Smooth muscle cell of the brain vasculature (primary cell): ENCODE results near the gene ERMARD.

Experiments
- DNase-seq: peaks from one replicate; pipeline ENCODE4 v3.0.0-alpha.2; 2012; ENCODE audit warnings: low read depth, low spot score

The ERMARD gene

DNA sequence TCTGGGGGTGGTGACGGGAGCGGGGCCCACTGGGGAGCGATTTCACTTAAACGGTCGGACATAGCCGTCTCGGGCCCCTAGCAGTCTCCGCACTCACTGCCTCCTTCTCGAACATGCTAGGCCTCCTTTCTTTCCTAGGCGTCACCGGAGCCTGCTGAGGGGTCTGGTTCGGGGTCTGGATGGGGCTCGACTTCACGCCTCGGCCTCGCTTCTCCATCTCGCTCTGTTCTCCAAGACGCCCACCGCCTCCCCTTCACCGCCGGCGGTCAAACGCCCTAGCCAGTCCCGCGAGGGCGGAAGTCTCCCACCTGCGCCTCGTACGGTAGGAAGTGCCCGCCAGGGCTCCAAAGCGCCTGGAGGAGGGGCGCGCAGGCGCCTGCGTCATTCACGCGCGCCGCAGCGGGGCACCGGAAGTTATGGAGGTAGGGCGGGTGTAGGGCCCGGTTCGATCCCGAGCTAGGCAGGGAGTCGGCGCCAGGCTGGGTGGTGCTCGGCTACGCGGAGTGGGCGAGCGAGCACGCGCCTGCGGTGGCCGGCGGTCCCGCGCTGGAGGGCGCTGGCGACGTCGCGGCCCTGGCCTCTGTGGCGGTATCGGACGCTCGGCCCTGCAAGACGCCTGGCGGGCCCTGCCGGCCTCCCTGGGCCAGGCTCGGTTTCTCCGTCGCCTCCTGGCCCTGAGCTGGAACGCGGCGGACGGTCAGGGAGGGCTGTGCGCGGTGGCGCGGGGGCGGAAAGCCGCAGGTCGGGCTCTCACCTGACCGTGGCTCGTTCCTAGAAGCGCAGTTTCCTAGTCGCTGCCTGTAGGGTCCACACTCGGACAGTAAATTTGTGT lies at the start of gene ERMARD, which contains the start of gene DYNLT2:
Gene ERMARD (plus strand): TSS at position 381 of the 832 bp plus-strand sequence. CDS start 36 bp downstream, at position 417.
Gene DYNLT2 (minus strand): TSS at position 331 of the 832 bp plus-strand sequence. CDS start 114 bp downstream, at position 217.
- peak; percentile 88 for DNase-seq

DNA sequence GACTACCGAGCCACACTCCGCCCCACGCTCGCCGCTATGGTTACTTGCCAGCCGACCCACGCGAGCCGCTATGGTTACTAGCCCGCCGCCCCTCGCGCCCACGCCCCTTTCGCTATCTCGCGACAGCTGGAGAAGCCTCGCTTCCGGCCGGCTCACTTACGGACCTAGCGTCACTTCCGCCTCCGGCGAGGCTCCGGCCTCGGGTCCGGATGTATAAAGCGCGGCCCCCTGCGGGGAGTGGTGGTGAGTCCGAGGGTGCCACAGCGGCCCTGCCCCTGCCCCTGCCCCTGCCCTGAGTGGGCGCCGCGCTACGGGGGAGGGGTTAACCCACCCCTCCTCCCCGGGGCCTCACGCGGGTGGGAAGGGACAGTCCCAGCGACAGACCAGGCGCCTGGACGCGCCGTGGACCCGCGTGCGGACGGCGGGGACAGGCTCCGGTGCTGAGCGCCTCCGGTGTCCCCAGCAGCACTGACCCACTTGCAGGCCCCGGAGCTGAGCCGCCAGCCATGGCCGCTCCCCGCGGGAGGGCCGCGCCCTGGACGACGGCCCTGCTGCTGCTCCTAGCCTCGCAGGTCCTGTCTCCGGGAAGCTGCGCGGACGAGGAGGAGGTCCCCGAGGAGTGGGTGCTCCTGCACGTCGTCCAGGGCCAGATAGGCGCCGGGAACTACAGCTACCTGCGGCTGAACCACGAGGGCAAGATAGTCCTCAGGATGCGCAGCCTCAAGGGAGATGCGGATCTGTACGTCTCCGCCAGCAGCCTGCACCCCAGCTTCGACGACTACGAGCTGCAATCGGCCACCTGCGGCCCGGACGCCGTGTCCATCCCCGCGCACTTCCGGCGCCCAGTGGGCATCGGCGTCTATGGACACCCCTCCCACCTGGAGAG lies 49.2 kb upstream of the ERMARD start, which contains the start of the genes C6orf120 and WDR27:
Gene C6orf120 (plus strand): TSS at position 173 of the 886 bp plus-strand sequence. CDS start 334 bp downstream, at position 507.
Gene WDR27 (minus strand): TSS at position 76 of the 886 bp plus-strand sequence. CDS start 13,024 bp downstream, outside the sequence.
- peak; percentile 87 for DNase-seq

DNA sequence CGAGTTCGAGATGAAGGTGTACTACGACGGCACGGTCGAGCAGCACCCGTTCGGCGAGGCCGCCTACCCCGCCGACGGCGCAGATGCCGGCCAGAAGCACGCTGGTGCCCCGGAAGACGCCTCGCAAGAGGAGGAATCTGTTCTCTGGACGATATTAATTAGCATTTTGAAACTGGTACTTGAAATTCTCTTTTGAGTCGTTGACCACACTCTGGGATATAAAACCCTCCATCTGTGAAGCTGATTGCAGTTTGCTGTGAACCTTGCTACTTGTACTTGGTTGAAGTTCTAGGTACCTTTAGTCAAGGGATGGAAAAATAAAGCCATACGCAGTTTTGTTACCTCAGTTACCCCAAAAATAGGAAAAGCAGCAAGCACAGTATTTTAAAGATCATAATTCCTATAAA lies 48.6 kb upstream of the ERMARD start:
- DNase-seq: no peak

DNA sequence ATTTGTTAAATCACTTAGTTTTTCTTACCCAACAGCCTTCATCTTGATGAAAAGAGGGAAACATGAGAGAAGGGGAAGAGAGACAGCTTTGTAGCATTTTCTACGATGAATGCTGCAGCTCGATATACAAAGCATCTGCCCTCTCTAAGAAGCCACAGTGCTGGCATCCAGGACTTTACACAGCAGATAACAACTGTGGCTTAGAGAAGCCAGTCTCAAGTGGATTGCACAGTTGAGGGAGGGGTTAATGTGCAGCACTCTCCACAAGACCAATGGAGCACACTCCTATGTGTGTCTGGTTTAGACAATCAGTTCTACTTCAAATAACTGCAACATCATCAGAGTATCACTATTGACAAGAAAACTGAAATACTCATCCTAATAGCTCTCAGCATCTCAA lies 43.6 kb upstream of the ERMARD start:
- DNase-seq: no peak

DNA sequence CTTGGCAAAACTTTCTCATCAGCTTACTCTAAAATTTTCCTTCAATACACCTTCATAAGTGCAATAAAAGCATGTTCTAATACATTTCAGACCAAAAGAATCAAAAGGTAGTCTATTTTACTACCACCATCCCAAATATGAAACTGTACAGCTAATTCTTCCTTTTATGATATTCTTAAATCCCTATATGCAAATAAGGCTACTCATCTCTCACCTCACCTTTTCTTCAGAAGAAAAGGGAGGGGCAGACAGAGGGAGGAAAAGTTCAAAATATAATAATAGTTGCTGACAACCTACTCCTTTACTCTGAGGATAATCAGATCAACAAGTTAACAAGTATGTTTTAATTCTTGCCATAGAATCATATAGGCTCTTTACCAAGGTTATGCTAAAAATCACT lies 42.1 kb upstream of the ERMARD start:
- DNase-seq: no peak

DNA sequence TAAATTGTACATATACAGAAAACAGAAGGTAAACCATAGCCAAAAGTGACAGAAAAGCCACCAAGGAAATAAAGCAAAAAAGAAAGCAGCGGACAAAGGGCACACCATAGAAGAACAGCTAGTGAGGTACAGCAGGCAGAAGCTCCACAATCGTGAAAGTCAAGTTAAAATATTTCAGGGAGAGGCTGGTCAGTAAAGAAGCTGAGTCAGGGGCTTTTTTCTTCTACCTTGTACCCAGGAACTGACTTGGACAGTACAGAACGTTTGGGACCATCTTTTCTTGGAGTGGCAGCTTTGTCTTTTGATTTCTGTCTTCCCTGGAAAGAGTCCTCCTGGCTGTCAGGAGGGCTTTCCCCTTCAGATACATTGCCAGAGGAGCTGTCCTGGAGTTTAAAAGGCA lies 41.4 kb upstream of the ERMARD start:
- DNase-seq: no peak

DNA sequence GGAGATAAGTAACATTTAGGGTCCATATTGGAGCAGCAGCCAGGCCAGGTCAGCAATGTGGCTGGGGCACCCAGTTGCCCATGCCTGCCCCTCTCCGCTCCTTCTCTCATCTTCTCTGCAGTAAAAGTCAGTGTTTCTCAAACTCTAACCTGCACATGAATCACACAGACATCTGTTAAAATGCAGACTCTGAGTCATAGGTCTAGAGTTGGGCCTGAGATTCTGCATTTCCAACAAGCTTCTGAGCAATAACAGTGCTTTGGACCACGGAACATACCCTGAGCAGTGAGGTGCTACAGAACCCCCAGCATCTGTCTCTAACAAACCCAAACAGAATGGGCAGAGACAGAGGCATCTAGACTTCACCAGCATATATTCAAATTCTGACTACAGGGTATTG lies 37.2 kb upstream of the ERMARD start:
- no peak for DNase-seq

DNA sequence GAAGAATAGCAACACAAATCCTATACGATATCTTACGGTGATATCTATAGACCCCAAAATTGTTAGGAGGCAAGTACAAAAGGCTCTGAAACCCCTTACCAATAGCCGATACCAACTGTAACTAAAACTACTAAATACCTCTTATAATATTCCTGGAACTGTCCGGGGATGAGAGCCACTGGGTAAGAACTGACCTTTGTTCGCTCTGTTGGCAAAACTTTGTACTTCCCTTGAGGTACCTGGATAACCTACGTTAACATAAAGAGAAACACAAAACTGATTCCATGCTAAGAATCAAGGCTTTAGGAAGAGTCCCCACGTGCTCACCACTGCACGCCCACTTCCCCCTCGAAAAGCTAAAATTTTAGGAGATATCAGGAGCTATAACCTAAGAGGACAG lies 36.8 kb upstream of the ERMARD start:
- no peak for DNase-seq

DNA sequence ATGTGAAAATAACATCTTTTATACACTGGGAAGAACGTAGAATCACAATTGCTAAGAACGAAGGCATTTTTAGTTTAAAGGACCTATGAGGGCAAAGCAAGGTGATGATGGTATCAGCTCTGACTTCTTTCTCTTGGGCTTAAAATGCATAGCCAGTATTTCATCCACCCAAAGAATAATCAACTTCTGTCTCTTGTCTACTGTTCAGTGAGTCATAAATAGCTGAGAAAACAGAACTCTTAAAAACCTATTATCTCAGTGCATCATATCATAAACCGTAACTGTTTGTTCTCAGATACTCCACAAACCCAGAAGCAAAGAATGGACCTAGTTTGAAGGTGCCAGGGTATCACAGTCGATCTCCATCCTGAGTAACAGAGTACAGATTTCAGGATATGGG lies 32.3 kb upstream of the ERMARD start:
- no peak for DNase-seq

DNA sequence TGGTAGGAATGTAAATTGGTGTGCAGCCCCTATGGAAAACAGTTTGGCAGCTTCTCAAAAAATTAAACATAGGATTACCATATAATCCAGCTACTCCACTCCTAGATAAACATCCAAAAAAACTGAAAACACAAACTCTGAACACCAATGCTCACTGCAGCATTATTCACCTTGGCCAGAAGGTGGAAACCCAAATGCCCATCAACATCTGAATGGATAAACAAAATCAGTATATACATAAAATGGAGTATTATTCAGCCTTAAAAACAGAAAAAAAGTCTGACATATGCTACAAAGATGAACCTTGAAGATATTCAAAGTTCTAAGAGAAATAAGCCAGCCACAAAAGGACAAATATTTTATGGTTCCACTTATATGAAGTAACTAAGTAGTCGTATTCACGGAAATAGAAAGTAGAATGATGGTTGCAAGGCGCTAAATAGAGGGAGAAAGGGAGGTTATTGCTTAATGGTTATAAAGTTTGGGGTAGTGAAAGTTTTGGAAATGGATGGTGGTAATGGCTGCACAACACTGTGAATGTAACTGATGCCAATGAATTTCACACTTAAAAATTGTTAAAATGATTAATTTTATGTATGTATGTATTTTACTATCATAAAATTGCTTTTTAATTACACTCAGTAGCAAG lies 31.1 kb upstream of the ERMARD start:
- no peak for DNase-seq

DNA sequence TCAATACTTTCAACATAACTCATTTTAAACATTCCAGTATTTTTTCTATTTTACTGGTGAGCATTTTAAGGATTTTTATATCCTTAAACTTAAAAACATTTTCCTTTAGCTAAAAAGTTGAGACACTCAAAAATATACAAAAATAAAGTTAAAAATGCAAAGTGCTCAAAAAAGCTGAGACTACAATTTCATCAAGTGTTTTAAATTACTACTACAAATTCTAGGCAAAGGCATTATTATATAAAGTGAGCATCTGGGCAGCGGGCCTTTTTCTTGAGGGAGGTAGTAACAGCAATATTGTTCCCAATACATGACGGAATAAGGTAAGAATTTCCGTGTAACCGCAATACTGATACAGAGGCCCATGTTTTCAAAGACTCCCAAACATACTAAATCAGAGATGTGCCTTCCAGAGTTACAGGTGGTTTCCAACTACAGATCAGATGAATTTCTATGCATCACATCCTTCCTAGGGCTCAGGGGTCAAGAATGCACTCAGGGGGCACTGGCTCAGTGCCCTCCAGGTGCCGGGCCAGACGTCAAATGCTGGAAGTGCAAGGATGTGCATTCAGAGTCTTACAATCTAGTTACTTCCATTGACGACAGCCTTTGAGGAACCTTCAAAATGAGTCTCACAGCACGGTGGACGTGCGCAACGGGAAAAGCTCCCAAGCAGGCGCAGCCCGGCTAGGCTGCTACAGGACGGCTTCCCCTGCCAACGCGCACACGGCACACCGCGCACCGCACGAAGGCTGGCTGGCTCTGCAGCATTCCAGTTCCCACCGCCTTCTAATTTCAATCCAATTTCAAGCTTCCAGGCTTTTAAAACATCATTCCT lies 28.8 kb upstream of the ERMARD start:
- DNase-seq: no peak

DNA sequence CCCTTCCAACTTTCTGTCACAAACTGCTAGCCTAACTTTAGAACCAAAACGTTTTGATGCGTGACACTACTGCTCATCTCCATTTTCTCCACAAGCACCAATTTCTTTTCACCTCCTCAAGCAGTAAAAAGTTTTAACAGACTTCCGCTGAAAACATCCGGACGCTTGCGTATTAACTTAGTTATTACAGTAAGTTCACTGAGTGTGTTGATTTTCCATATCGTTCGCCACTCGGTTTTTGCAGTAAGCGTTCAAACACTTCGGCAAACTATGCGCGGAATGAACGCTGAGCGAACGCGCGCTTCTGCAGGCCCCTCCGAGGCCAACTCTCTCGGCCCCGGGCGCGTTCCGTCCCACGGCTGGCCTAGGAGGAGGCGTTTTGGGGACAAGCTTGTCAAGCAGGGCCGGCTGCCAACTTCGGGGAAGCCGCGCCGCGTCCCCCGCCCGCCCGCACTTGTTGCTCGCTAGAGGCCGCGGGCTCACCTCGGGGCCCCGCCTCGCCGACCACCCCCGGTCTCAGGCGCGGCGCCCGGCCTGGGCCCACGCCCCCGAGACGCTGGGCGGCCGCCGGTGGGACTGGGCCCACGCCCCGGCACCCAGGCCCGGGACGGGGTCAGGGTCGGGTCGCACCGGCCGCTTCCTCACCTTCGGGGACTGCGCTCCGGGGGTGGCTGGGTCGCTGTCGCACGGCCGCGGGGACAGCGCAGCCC lies 28.1 kb upstream of the ERMARD start:
- DNase-seq: no peak

DNA sequence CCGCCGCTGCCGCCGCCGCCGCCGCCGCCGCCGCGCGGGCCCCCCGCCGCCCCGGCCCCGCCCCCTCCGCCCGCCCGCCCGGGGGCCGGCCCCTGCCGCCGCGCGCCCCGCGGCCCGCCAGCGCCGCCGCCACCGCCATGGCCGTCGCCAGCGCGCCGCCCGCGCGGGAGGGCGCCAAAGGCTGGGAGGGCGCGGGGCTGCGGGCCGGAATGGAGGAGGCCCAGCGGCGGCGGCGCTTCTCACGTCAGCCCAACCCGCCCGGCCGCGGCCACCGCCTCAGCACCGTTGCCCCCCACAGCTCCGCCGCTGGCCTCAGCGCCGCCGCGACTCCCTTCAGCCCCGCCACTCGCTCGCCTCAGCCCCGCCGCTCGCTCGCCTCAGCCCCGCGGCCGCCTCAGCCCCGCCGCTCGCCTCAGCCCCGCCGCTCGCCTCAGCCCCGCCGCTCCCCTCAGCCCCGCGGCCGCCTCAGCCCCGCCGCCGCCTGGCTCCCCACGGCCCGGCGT lies 27.4 kb upstream of the ERMARD start:
- DNase-seq: no peak

DNA sequence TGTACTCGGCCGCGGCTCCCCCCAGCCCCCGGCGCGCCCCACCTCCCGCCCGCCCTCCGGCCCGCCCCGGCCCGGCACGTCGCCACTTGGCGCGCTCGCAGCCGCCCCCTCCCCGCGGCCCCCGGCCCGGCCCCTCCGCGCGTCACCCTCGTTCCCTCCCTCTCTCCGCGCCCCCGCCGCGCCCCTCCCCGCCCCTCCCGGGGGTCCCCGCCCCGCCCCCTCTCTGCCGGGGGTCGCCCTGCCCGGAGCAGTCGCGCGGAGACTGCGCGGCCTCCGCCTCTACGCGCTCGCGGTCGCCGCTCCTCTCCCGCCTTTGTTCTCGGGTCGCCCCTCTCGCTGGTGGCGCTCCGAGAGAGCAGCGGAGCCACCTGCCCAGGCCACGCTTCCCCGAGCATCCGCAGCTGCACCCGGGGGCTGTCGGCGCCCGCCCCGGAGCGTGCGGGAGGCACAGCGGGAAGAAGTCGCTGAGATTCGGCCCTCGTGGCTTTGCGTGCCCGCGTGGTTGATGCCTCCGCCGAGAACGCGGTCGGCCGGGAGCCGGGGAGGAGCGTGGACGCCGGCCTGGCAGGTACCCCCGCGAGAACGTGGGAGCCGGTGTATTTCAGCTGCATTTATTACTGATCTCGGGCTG lies 26.8 kb upstream of the ERMARD start, which contains the start of gene PHF10:
Gene PHF10 (minus strand): TSS at position 7 of the 631 bp plus-strand sequence. CDS start 569 bp downstream, outside the sequence.
- DNase-seq: no peak

DNA sequence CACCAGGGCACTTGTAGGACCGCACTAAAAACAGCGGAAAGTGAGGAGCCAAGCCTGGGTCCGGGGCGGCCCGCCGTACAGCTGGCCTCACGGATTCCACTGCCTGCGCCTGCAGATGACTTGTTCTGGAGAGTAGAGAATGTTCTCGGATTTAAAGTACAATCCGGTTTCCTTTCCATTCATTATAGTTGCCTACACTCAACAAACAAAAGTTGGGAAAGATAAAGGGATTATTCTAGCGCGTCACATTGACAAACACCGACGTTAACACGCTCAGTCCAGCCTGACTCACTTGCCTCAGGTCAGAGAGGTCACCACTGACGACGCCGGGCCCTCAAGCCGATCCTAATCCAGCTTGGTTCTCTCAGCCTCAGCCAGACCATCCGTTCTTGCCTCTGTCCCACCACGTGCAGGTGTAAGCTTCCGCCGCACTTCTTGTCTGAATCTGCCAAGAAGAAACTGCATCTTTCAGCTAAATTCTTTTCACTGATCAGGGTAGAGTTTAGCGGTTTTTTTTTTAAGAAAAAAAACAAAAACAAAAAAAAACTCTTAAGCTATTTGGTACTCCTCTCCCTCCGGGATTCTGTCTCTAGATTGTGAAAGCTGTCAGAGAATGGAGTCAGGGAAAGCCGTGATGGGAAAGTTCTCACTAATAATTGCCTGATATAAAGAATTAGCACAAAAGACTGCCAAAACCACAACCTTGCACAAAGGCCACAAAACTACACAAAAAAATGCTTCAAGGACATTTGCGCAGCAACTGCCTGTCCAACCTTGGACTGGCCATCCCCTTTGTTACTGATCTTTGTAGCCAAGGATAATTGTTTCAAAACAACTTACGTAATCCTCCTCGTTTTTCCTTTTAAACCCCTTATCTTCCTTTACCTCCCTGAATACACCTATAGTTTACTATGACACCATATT lies 26.0 kb upstream of the ERMARD start:
- no peak for DNase-seq

DNA sequence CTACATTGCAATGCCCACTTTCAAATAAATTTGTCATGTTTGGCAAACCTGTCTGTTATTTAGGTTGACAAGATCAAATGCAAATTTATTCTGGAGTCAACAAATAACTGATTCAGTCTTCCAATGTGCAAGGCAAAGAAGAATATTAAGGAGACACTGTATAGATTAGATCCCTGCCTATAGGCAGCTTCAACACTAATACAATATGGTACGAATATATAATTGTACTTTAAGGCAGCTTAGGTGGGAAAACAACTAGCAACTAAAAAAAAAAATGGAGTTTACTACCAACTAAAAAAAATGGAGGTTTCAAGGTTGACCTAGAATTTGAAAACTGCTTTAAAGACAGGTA lies 25.4 kb upstream of the ERMARD start:
- no peak for DNase-seq

DNA sequence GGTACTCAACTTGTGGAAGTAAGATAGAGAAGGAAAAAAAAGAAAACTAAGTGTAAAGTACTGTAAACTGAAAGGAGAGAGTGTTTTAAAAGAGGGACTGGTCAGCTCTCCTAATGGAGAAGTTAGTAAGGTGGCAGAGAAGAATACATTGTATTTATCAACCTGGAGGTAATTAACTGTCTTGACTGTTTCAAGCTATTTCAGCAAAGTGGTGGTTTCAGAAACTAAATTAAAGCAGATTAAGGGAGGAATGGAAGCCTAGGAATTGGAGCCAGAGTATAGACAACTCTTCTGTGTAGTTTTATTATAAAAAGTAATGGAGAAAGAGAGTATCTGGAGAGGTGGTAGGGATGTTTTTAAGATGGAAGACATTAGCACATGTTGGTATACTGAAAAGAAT lies 24.5 kb upstream of the ERMARD start:
- no peak for DNase-seq

DNA sequence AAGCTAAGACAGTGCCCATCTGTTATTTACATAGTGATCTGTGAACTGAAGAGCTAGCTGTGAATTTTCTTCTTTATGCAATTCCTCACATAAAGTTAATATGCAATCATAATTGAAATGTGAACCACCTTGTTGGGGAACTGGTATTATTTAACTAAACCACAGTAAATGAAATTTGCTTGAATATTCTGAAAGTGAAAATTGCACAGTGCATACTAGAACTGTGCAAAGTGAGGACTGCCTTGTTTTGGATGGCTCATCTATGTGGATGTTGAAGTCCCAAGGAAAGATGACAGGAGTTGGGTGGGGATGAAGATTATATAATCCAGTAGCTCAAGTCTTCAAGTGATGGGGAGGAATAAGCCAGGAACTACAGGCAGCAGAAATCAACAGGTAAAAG lies 21.5 kb upstream of the ERMARD start:
- DNase-seq: no peak
